HG03095 (cell line): ENCODE data around the gene FARP1.
"Not testable (repeated sequence)": the region's sequence is repeated elsewhere in the genome, so short reads cannot be mapped to it uniquely, and the experiment has no call there.

Source experiments
- ATAC-seq: cut with Tn5 transposase; IDR thresholded peaks from one replicate; pipeline ENCODE4 v1.9.1; 2021; ENCODE audit warnings: moderate library complexity; ENCODE audit not compliant: unreplicated experiment

Gene FARP1

DNA sequence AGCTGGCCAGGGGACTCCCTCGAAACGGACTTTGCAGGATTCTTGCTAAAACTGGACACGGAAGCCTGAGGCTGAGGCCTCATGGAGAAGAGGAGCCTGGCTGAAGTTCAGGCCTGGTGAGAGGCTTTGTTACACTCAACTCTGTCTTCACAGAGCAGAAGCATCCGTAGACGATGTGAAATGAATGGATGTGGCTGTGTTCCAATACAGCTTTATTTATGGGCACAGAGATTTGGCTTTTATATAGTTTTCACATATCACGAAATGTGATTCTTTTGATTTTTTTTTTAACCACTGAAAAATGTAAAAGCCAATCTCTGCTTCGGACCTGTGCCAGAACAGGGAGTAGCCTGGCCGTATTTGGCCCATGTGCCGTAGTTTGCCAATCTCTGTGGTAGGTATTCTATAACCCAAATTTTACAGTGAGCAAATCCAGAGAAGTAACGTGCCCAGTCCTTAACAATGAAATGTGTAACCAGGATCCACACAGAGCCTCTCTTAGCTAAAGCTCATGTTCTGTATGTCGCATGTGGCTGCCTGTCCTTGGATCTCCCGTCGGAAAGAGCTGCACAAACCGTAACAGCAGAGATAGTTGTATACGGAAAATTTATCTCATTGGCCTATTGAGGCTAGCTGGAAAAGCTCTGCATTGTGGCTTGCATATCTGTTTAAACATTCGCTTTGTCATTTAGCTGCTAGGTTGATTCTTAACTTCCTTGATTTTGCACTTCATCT, 205.7 kb downstream of the FARP1 start:
- ATAC-seq = no peak

DNA sequence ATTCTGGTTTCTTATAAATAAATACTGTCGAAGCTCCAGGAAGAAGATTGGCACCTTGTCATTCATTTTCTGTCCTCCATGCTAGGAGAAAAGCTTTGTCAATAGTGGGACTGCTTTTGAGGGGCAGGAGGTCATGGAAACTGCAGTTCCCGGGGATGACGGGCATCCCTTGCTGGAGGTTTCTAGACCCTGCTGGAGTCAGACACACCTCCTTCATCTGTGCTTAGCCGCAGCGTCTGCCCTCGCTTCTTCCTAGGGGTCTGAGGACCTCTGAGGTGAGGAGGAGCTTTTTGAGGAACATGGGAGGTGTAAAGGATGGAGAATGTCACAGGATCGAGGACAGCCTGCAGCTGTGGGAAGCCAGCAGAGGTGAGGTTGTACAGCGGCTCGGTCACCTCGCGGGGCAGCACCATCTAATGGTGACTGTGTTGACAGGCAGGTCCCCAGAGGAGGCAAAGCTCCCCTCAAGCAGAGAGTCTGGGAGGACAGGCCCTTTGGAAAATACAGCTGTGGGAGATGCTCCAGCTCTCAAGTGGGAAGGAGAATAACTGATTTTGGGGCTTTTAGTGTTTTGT, 206.9 kb downstream of the FARP1 start:
- no peak for ATAC-seq

DNA sequence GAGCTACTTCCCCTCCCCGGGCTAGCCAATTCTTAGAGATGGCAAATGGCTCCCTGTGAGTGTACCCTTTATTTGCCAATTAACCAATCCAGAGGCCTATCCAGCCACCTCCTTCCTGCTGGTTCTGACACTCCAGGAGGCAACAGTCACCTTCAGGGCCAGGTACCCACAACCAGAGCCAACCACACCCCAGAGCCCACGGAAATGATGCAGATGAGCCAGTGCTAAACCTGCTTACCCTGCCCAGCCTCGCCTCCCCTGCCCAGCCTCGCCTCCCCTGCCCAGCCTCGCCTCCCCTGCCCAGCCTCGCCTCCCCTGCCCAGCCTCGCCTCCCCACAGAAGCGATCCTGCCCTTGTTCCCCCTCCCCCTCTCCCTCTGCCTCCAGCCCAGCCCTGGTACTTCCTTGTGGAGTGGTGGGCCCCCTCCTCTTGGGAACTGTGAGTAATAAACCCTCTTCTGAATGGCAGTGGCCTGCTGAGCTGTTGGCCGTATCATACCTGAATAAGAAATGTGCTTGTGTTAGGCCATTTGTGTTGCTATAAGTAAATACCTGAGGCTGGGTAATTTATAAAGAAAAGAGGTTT, 207.9 kb downstream of the FARP1 start:
- ATAC-seq = no peak

DNA sequence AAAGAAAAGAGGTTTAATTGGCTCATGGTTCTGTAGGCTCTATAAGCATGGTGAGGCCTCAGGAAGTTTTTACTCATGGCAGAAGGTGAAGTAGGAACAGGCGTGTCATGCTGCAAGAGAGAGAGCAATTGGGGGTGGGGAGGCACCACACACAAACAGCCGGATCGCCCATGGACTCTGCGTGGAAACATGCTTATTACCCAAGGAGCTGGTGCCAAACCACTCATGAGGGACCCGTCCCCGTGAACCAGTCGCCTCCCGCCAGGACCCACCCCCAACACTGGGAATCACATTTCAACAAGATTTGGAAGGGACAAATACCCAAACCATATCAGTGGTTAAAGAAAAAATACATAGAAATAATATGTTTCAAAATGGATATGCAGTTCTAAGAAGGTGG, 208.7 kb downstream of the FARP1 start:
- no peak for ATAC-seq

DNA sequence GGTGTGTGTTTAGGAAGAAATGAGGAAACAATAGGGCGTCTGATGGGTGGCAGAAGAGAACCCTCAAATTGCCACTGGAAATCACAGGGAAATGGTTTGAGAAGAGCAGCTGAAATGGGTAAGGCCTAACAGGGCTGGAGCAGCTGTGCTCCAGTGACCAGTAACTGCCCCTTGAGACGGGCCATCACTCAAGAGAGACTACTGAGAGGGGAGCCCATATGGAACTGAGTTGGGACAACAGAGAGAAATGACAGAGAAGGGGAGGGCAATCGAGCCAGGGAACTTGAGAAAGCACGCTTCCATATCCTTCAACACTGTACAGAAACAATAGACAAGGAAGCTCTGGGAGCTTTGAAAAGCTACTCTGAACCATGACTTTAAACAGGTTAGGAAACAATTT, 209.3 kb downstream of the FARP1 start:
- no peak for ATAC-seq

DNA sequence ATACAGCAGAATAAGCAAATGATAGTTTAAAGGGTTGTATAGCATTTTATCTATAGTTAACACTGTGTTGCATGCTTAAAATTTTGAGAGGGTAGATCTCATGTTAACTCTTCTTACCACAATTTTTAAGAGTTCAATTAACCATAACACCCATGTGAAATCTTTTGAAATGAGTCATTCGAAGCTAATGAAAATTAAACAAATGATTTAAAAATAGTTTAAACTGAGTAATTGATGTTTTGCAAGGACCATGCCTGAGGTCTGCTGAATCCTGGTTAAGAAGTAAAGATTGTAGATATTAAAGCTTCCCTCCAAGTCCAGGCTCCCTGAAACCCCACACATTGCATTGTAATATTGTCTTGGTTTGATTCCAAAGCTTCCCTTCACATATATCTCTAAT, 210.9 kb downstream of the FARP1 start:
- no peak for ATAC-seq

DNA sequence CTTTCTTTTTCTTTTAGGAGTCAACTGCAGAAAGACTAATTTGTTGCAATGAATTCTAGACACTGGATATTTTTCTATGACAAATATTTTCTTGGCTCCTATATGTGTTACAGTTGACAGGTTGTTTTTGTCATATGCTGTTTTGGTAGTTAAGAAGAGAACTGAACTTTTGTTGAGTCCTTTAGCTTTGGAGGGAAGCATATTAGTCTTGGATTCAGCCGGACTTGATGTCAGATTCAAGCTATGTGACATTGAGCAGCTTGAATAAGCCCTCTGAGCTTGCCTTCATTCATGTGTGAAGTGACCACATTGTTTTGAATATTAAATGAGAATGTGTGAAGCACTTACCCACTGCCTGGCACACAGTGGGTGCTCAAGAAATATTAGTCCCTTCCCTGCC, 216.0 kb downstream of the FARP1 start:
- ATAC-seq = no peak

DNA sequence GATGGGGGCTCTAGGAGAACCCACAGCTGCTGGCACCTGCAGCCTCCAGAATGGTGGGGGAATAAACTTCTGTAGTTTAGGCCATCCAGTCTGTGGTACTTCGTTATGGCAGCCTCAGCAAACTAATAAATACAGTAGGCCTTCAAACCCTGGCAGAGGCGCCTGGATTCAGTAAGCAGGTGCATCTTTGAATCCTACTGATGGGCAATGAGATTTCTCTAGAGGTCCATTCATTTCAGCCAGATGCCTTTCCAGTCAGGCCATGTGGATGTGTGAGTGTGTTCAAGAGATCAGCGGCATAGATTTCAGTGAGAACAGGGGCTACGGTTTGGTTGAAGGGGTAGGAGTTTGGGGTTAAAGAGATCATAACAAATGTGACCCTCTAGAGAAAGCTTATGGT, 217.7 kb downstream of the FARP1 start:
- ATAC-seq = no peak

DNA sequence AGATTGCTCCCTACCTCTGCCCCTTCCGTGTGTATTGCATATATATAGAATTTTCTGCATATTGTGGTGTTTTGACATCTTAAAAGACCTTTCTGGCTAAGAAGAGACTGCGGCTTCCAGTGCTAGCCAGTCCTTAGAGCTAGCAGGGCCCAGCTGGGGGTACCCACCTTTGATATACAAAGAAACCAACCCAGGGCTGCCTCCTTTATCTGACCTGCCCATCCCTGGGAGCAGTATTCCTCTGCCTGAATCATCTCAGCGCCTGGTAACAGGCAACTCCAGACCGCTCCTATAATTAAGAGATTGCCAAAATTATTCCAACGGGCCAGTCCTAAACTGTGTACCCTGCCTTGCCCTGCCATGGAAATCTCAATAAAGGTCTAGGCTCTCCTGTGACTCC, 220.4 kb downstream of the FARP1 start:
- no peak for ATAC-seq

DNA sequence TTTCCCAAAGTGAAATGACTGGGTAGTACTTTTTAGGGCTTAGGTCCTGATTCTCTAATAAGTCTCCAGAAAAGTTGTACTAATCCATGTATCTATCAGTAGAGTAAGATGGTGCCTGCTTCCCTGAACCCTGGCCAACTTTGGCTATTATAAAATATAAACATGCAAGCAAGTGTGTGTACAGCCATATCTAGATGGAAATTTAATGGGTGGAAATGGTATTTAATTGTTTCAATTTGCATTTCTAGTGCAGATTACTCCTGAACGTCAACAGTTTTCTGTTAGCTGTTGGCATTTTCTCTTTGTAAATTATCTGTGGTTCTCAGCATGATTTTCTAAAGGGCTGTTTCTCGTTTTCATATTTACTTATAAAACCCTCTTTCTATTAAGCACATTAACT, 221.3 kb downstream of the FARP1 start:
- ATAC-seq = no peak

DNA sequence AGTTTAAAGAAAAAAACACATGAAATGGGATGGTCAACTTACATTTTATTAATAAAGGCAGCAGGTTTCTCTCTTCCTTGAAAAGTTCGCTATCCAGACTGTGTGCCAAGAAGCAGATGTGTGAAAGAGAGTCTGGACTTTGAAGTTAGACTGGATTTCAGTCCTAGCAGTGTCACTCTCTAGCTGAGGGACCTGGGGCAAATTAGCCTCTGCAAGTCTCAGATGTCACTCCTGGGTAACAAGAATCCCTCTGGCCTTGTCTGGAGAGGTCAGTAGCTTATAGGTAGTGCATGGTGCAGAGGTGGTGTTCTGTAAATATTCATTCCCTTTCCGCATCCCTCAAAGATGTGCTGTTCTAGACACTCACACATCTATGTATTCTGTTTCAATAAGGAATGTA, 221.8 kb downstream of the FARP1 start:
- no peak for ATAC-seq

DNA sequence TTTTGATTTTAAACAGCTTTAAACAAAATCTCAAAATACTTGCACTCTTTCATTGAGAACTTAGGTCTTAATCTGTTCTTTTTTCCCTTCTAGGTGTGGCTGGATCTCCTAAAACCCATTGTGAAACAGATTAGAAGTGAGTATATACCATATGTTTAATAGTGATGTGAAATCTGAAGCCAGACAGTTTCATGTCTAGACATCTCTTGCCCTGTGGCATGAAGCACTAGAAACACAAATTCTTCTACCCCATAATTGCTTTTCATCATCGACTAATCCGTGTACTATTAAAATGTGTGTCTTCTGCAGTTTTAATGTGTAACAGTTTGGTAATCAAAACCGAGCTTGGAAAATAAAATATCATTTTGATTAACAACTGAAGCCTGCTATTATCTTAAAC, 222.4 kb downstream of the FARP1 start:
- no peak for ATAC-seq

DNA sequence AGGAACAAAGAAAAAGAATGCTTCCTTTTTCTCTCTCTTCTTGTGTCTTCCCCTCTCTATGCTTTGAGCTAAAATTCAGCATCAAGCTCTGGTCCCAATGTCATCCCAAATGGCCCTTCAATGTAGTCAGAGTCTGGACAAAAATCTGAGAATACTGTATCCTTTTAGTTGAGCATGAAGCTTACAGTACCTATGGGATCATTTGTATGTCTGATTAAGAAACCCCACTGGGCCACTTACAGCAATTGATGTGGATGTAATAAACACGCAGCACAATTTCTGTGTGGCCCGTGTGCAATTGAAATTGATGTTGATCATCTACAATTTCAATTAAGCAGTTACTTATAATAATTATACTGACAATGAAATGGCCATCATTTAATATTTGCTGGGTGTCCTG, 223.1 kb downstream of the FARP1 start:
- no peak for ATAC-seq

DNA sequence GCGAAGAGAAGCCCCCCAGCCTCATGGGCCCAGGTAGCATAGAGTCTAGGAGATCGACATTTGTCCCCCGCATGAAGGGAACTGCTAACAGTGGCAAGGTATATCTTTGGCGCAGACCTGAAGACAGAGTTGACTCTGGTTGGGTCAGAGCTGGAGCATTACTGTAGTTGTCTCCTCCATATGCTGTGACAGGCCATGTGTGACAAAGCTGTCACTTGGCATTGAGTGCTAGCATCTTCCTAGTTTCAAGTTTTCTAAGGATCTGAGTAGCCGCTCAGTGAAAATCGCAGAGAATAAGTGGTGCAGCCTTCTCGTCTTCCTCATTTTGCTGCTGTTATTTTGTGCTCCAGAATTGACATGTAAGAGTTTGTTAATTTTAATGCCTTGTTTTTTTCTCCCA, 223.5 kb downstream of the FARP1 start:
- no peak for ATAC-seq

DNA sequence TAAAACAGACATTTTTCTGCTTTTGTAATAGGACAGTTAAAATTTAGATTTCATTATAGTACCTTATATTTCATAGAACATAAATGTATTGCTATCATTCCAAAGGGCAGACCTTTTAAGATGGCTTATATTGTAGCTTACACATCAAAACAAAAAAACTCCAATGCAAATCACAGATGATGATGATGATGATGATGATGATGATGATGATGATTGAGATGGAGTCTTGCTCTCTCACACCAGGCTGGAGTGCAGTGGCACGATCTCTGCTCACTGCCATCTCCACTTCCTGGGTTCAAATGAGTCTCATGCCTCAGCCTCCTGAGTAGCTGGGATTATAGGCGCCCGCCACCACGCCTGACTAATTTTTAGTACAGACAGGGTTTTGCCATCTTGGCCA, 224.1 kb downstream of the FARP1 start:
- no peak for ATAC-seq

DNA sequence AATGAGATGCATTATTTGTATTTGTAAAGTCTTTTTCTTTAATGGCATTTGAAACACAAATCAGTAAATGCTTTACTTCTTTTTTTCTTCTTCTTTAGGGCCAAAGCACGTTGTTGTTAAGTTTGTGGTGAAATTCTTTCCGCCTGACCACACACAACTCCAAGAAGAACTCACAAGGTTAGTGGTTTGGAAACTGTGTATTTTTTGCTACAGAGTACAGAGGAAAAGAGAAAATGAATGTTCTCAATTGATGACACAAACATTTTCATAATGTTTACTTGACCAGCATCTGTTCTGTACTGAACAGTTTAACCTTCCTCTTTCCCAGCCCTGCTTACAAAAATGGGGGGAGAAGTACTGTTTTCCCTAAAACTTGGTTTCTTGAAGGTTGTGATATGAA, 225.1 kb downstream of the FARP1 start:
- no peak for ATAC-seq

DNA sequence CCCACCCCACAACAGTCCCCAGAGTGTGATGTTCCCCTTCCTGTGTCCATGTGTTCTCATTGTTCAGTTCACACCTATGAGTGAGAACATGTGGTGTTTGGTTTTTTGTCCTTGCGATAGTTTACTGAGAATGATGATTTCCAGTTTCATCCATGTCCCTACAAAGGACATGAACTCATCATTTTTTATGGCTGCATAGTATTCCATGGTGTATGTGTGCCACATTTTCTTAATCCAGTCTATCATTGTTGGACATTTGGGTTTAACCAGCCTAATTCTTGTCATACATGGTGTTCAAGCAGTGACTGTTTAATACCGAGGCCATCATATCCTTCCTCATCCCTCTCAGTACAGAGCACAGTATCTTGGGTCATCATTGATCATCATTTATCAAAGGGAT, 226.6 kb downstream of the FARP1 start:
- not testable (repeated sequence) for ATAC-seq

DNA sequence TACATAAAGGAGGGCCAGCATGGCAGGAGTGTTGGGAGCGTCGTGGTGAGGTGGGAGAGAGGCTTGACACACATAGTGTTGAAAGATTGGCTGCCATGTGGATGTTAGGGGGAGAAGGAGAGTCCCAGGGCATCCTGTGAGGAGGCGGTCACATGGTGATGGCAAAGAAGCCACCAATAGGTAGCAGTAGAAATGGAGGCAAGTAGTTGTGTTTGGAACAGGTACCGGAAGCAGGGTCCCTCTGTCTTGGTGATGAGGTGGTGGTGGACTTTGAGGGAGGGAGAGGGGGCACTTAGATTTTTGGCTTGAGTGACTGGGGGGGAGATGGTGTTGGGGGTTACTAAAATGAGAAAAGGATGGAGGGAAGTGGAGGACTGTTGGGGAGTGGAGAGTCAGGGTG, 227.4 kb downstream of the FARP1 start:
- no peak for ATAC-seq

DNA sequence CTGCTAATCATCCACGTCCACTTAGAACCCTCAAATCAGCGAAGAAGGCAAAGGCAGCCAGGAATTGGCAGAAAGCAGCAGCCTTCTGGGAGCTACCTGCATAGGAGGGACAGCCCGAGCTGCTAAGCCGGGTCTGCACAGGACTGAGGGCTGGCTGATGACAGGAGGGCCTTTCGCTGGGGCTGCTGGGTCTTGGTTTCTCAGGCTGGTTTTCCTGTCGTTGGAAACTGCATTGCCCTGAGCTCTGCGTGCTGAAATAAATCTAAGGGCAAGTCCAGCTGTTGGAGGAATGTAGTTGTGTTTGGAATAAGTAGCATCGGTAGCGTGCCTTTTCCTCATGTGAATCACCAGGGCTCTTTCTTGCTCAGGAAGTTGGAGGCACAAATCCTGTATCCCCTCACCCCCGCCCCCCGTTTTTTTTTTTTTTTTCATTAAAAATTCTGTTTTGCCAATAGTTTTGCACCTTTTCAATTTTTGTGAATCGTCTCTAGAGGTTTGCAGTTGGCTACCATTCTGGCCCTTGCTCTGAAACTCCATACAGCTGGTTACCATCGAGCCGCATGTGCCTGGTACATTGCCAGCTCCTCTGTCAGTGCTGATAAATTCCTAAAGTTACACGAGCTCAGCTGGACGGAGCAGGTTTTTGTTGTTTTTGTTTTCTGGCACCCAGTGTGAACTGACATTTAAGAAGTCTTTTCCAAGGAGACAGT, 228.1 kb downstream of the FARP1 start:
- no peak for ATAC-seq

DNA sequence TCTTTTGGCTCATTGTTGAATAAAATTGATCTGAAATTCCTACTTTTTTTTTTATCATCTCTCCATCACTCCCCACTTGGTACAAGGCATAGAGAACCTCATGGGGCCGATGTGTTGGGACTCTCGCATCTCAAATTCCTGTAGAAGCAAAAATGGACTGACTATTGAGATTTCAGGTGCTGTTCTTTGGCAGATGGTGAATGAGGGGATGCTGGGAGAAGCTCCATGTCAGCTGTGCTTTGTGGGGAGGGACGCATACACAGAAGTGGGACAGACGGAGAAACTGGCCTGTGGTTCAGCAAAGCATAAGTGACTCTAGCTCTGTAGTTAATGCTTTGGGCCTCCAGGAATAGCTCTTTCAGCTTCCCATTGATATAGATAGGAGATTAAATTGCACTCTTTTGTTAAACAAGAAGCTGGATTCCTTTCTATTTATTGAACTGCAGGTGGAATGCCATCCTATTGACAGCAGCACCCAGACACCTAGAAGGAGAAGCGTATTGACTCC, 228.7 kb downstream of the FARP1 start:
- no peak for ATAC-seq

DNA sequence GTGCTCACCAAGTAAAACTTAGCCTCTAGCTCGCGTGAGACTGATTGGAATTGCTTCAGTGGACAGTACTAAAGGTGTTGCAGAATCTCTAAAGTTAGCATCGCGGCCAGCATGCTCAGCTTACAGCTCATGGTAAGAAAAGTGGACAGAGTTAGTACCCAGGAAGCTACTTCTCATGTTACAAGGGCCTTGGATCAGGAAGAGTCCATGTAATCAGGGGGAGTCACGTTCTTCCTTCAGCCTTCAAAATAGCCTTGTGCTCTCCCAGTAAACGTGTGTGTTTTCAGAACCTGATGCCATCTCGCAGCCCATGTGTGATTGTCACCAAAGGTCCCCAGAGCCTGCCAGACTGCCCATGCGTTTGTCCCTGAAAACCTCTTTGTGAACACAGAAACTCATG, 230.0 kb downstream of the FARP1 start:
- ATAC-seq = no peak

DNA sequence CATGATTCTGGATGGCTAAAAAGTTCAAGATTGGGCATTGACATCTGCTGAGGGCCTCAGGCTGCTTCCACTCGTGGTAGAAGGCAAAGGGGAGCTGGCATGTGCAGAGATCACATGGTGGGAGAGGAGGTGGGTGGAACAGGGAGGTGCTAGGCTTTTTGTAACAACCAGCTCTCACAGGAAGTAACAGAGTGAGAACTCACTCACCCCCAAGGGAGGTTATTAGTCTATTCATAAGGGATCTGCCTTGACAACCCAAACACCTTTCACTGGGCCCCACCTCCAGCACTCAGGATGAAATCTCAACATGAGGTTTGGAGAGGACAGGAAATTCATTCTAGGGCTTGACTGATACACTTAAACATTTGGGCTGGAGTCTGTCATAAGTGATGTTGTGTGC, 231.9 kb downstream of the FARP1 start:
- ATAC-seq = no peak
